K562 (cell line): Measurements from ENCODE around the gene GPR4. TPM values are rescaled to one million over a fixed set of nuclear protein-coding genes. Genes with fewer than 3 reads are reported as not detected.

Source experiments
- ARID1B ChIP-seq: fragments of 450-650 bp; IDR thresholded peaks from 2 replicates; pipeline ENCODE4 v1.6.1; 2016; ENCODE audit warnings: antibody characterized with exemption, mild to moderate bottlenecking, inconsistent platforms
- BACH1 ChIP-seq: fragments of 200-800 bp; sonication (Bioruptor generic); IDR thresholded peaks from 2 replicates; pipeline ENCODE4 v1.6.1; 2016; ENCODE audit warnings: missing genetic modification characterization, missing compliant biosample characterization
- BCLAF1 ChIP-seq, 2 experiments: fragments of 450-650 bp in 1 of 2; IDR thresholded peaks; 2 replicates each; pipeline ENCODE4 v1.6.1; 2011 to 2017; ENCODE audit warnings: low read depth in 2 of 2, antibody characterized with exemption in 1 of 2, borderline replicate concordance in 1 of 2, low read length in 1 of 2, mild to moderate bottlenecking in 1 of 2, mixed read lengths in 1 of 2; ENCODE audit not compliant: control insufficient read depth in 1 of 2
- BCOR ChIP-seq: fragments of 450-650 bp; IDR thresholded peaks from 2 replicates; pipeline ENCODE4 v1.6.1; 2016
- CCAR2 ChIP-seq: fragments of 200-400 bp; formaldehyde crosslinking; IDR thresholded peaks from 2 replicates; pipeline ENCODE4 v1.6.1; 2017; ENCODE audit warnings: mild to moderate bottlenecking, low read depth, low read length
- E2F5 ChIP-seq: sonication (generic); formaldehyde crosslinking; IDR thresholded peaks from 2 replicates; pipeline ENCODE4 v1.8.0; 2022; ENCODE audit warnings: mild to moderate bottlenecking, missing genetic modification reagents
- EHMT2 ChIP-seq: fragments of 450-650 bp; IDR thresholded peaks from 2 replicates; pipeline ENCODE4 v1.6.1; 2018; ENCODE audit warnings: antibody characterized with exemption
- HDAC2 ChIP-seq: fragments of 450-650 bp; IDR thresholded peaks from 2 replicates; pipeline ENCODE4 v1.6.1; 2016; ENCODE audit warnings: mild to moderate bottlenecking
- HSF4 ChIP-seq: fragments of 250-450 bp; sonication (Bioruptor Pico); IDR thresholded peaks from 2 replicates; pipeline ENCODE4 v2.1.2; 2022; ENCODE audit warnings: mild to moderate bottlenecking, moderate library complexity, borderline replicate concordance
- KDM1A ChIP-seq, 2 experiments: fragments of 450-650 bp; IDR thresholded peaks; 2 replicates each; pipeline ENCODE4 v1.6.1; 2016; ENCODE audit warnings: mild to moderate bottlenecking in 2 of 2
- MCM3 ChIP-seq: fragments of 450-650 bp; IDR thresholded peaks from 2 replicates; pipeline ENCODE4 v1.6.1; 2016
- MEIS2 ChIP-seq: fragments of 450-650 bp; IDR thresholded peaks from 2 replicates; pipeline ENCODE4 v1.6.1; 2014; ENCODE audit warnings: mild to moderate bottlenecking; ENCODE audit not compliant: partially characterized antibody
- MTA3 ChIP-seq: fragments of 450-650 bp; formaldehyde crosslinking; IDR thresholded peaks from 2 replicates; pipeline ENCODE4 v1.6.1; 2017; ENCODE audit warnings: mild to moderate bottlenecking, borderline replicate concordance
- NFXL1 ChIP-seq: fragments of 450-650 bp; formaldehyde crosslinking; IDR thresholded peaks from 2 replicates; pipeline ENCODE4 v1.4.0; 2021; ENCODE audit warnings: mild to moderate bottlenecking
- NONO ChIP-seq, 2 experiments: fragments of 200-400 bp in 1 of 2; fragments of 450-650 bp in 1 of 2; formaldehyde crosslinking in 1 of 2; IDR thresholded peaks; 2 replicates each; pipeline ENCODE4 v1.6.1; 2017; ENCODE audit warnings: low read depth in 2 of 2, mild to moderate bottlenecking in 2 of 2, moderate library complexity in 2 of 2, low read length in 1 of 2
- SIX5 ChIP-seq, 2 experiments: IDR thresholded peaks; 2 replicates each; pipeline ENCODE4 v1.6.1; 2011; ENCODE audit warnings: low read length in 2 of 2, borderline replicate concordance in 1 of 2, low read depth in 1 of 2, mild to moderate bottlenecking in 1 of 2, moderate library complexity in 1 of 2; ENCODE audit not compliant: insufficient read depth in 1 of 2
- SMARCC2 ChIP-seq: fragments of 450-650 bp; IDR thresholded peaks from 2 replicates; pipeline ENCODE4 v1.6.1; 2017; ENCODE audit warnings: antibody characterized with exemption, moderate library complexity, mild to moderate bottlenecking, low read depth
- TEAD2 ChIP-seq: fragments of 450-650 bp; IDR thresholded peaks from 2 replicates; pipeline ENCODE4 v1.6.1; 2016; ENCODE audit warnings: missing genetic modification characterization, control low read depth, missing compliant biosample characterization
- ZBED1 ChIP-seq: IDR thresholded peaks from 2 replicates; pipeline ENCODE4 v1.6.1; 2014
- ZNF77 ChIP-seq: fragments of 250-450 bp; sonication (Bioruptor Pico); IDR thresholded peaks from 2 replicates; pipeline ENCODE4 v1.5.0; 2020
- polyA plus RNA-seq, 8 experiments: library from polyadenylated mRNA; depleted of rRNA in 4 of 8; stranded (reverse) in 5 of 8; unstranded in 3 of 8; fragments of >200 nt; fragmentation: Nextera tagmentation in 2 of 8; fragmentation: Illumina TruSeq in 1 of 8; extraction: Ambion mirVana in 2 of 8; extraction: Trizol in 1 of 8; gene quantifications; 2 replicates each; pipeline versions ENCODE4 v1.2.1 to v1.2.3, GENCODE V29; 2011 to 2014; ENCODE audit warnings: inconsistent platforms in 1 of 8, missing spikeins in 1 of 8
- total RNA-seq, 7 experiments: library from RNA; depleted of rRNA in 6 of 7; stranded (reverse); fragments of >200 nt in 6 of 7; fragmentation: Illumina TruSeq in 2 of 7; extraction: Trizol in 2 of 7; gene quantifications; 2 replicates each; pipeline versions ENCODE4 v1.2.1 to v1.2.3, GENCODE V29; 2011 to 2021; ENCODE audit warnings: low replicate concordance in 1 of 7
- TF ChIP-seq, protein P1 (sequence below): sonication (generic); formaldehyde crosslinking; IDR thresholded peaks from 2 replicates; pipeline ENCODE4 v1.8.1; 2023; ENCODE audit warnings: mild to moderate bottlenecking, missing genetic modification reagents
- TF ChIP-seq, protein P2 (sequence below), 2 experiments: fragments of 450-650 bp in 1 of 2; sonication (generic) in 1 of 2; formaldehyde crosslinking in 1 of 2; IDR thresholded peaks in 1 of 2; conservative IDR thresholded peaks in 1 of 2; 2 replicates each; pipeline versions ENCODE4 v1.6.1 to v1.8.1; 2016 to 2023; ENCODE audit warnings: mild to moderate bottlenecking in 2 of 2, moderate library complexity in 2 of 2, inconsistent platforms in 1 of 2, missing genetic modification reagents in 1 of 2

GPR4 gene
- total and polyA plus RNA-seq, 9 of the 15 experiments (the other 6 are each of a cell fraction or from before 2014, with no cell fraction given): 0.03 to 0.09 (median 0.04) TPM; not detected in 5

DNA sequence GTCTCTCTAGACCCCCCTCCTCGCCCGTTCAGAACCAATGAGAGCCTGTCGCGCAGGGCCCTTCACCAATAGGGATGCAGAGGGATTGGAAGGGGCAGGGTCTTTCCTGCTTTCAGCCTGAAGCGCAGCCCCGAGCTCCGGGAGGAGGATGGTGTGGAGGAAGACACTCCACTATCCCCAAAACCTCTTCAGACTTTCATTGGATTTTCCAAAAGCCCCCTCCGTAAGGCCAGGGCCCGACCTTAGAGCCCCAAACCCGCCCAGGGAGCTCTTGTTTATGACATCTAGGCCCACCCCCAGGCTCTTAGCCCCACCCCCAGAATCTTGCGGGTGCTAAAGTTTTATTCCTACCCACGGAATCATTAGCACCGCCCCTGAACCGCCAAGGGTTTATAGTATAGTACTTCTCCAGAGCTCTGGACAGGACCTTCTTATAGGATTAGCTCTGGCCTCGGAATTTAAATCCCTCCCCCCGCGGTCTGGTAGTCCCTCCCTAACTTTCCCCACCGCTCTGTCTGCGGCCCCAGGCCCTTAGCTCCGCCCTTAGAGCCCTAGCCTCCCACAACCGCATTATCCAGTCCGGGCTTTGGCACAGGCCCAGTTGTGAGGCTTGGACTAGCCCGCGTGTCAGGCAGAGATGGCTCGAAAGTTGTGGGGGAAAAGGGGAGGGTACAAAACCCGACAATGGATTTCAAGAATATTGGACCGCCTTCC, 43.8 kb upstream of the GPR4 start (continued):
- 0 out of 4 replicates have a peak, but pooled peaks of 1 of the 2 experiments have one; percentile 19 for TF ChIP-seq NONO (IDR thresholded peaks at IDR 0.05; ENCODE audit: low read depth in 2 of 2, low read length in 1 of 2)
- TF ChIP-seq ARID1B: peak; percentile 47
- TF ChIP-seq, protein P1, sequence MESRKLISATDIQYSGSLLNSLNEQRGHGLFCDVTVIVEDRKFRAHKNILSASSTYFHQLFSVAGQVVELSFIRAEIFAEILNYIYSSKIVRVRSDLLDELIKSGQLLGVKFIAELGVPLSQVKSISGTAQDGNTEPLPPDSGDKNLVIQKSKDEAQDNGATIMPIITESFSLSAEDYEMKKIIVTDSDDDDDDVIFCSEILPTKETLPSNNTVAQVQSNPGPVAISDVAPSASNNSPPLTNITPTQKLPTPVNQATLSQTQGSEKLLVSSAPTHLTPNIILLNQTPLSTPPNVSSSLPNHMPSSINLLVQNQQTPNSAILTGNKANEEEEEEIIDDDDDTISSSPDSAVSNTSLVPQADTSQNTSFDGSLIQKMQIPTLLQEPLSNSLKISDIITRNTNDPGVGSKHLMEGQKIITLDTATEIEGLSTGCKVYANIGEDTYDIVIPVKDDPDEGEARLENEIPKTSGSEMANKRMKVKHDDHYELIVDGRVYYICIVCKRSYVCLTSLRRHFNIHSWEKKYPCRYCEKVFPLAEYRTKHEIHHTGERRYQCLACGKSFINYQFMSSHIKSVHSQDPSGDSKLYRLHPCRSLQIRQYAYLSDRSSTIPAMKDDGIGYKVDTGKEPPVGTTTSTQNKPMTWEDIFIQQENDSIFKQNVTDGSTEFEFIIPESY: peak; percentile 63
- TF ChIP-seq, protein P2, sequence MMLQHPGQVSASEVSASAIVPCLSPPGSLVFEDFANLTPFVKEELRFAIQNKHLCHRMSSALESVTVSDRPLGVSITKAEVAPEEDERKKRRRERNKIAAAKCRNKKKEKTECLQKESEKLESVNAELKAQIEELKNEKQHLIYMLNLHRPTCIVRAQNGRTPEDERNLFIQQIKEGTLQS (IDR thresholded peaks at IDR 0.05): no peak
- TF ChIP-seq, protein P2 (CRISPR knock-in tag; conservative IDR thresholded peaks at IDR 0.05): no peak
- TF ChIP-seq MCM3: no peak
- no peak for TF ChIP-seq BCLAF1 (IDR thresholded peaks at IDR 0.05; ENCODE audit: borderline replicate concordance in 1 of 2, control insufficient read depth in 1 of 2, low read depth in 2 of 2, low read length in 1 of 2)
- TF ChIP-seq BACH1 (tag): no peak
- TF ChIP-seq E2F5 (CRISPR knock-in tag): no peak
- TF ChIP-seq BCOR: peak; percentile 99
- TF ChIP-seq HSF4 (CRISPR knock-in tag): no peak
- TF ChIP-seq NFXL1 (CRISPR knock-in tag): no peak
- TF ChIP-seq MTA3: peak; percentile 77
- no peak for TF ChIP-seq CCAR2
- peak; percentile 10 for TF ChIP-seq MEIS2
- no peak for TF ChIP-seq SIX5 (IDR thresholded peaks at IDR 0.05; ENCODE audit: borderline replicate concordance in 1 of 2, insufficient read depth in 1 of 2, low read depth in 1 of 2, low read length in 2 of 2)
- no peak for TF ChIP-seq ZNF77 (CRISPR knock-in tag)
- TF ChIP-seq KDM1A (IDR thresholded peaks at IDR 0.05): peak; percentile 78 to 89
- no peak for TF ChIP-seq SMARCC2
- peak; percentile 83; the same call in 1 of the 2 replicates for TF ChIP-seq EHMT2
- no peak for TF ChIP-seq ZBED1
- TF ChIP-seq TEAD2 (tag): no peak
- peak; percentile 93; the same call in 1 of the 2 replicates for TF ChIP-seq HDAC2
